TTC549 (cell line): Measurements from ENCODE around the gene TSC2.
A peak's percentile ranks its signal among the peaks of the same experiment; 100 is the strongest.
"Not testable (repeated sequence)": the region's sequence is repeated elsewhere in the genome, so short reads cannot be mapped to it uniquely, and the experiment has no call there.

Experiments
- FAIRE-seq: peaks from 2 replicates; lab custom pipeline; 2012; peaks lifted over from hg19 to GRCh38; lab: Jason Lieb, UNC

Gene TSC2

GRCh38 chr16:2122934-2123683 is 75.3 kb downstream of the TSC2 start:
- not testable (repeated sequence) for FAIRE-seq

- FAIRE-seq, result not testable (repeated sequence)
Measured at GRCh38 chr16:2123706-2124376, 76.1 kb downstream of the TSC2 start.

- FAIRE-seq, result not testable (repeated sequence)
Measured at GRCh38 chr16:2124377-2124693, 76.5 kb downstream of the TSC2 start.

- not testable (repeated sequence) for FAIRE-seq
Measured at GRCh38 chr16:2124694-2125444, 77.1 kb downstream of the TSC2 start.

GRCh38 chr16:2125609-2126008 is 77.8 kb downstream of the TSC2 start:
- not testable (repeated sequence) for FAIRE-seq

GRCh38 chr16:2126161-2126743 is 78.5 kb downstream of the TSC2 start:
- FAIRE-seq, result not testable (repeated sequence)

GRCh38 chr16:2126928-2127556 is 79.3 kb downstream of the TSC2 start:
- FAIRE-seq, result not testable (repeated sequence)

- FAIRE-seq, result not testable (repeated sequence)
Measured at GRCh38 chr16:2127630-2128280, 80.0 kb downstream of the TSC2 start.

- not testable (repeated sequence) for FAIRE-seq
Measured at GRCh38 chr16:2129251-2129650, 81.5 kb downstream of the TSC2 start.

- not testable (repeated sequence) for FAIRE-seq
Measured at GRCh38 chr16:2129890-2130447, 82.2 kb downstream of the TSC2 start.

GRCh38 chr16:2133797-2134196 is 86.0 kb downstream of the TSC2 start:
- FAIRE-seq, result not testable (repeated sequence)

GRCh38 chr16:2135071-2135470 is 87.3 kb downstream of the TSC2 start:
- not testable (repeated sequence) for FAIRE-seq

GRCh38 chr16:2135770-2136490 is 88.1 kb downstream of the TSC2 start, which contains the start of gene PKD1:
Gene PKD1 (minus strand): TSS chr16:2135898. CDS start chr16:2135689, 209 bp downstream.
- peak; percentile 47 for FAIRE-seq
